Measurements from ENCODE around the gene PSMD12. TPM values are rescaled to one million over a fixed set of nuclear protein-coding genes. Genes with fewer than 3 reads are reported as not detected.
"Not testable (repeated sequence)": the region's sequence is repeated elsewhere in the genome, so short reads cannot be mapped to it uniquely, and the experiment has no call there.

The PSMD12 gene
- total RNA-seq, 6 experiments from 2014 or later: 62.3 to 74.4 (median 73.2) TPM

DNA sequence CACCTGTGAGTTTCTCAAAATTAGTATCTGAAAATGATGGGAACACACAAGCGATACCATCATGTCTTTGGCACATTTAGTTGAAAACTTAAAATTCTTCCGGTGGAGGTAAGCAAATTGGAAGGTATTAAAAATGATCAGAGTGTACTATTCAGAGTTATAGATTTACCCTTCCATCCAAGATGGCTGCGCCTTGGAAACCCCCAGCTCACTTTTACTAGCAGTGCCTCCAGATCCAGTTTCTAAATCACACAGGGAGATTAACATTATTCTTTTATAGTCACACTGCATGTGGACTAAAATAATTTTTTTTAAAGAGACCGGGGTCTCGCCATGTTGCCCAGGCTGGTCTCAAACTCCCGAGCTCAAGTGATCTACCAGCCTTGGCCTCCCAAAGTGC, 25.7 kb upstream of the PSMD12 start:
- no peak for DNase-seq
- Mint-ChIP-seq H3K4me1 (ENCODE audit: low read depth) (peaks cover 40% of the 10 kb centered on the region), H3K4me3 (no peak overlapping the region), H3K36me3 (ENCODE audit: low read depth) (no peaks in the 10 kb centered on the region), H3K27me3 (ENCODE audit: insufficient read depth) (no peaks in the 10 kb centered on the region), H3K27ac (peak overlapping the region; percentile 96; the same call in 1 of the 2 replicates), H3K9me3 (no peaks in the 10 kb centered on the region)
- TF ChIP-seq, protein P1, sequence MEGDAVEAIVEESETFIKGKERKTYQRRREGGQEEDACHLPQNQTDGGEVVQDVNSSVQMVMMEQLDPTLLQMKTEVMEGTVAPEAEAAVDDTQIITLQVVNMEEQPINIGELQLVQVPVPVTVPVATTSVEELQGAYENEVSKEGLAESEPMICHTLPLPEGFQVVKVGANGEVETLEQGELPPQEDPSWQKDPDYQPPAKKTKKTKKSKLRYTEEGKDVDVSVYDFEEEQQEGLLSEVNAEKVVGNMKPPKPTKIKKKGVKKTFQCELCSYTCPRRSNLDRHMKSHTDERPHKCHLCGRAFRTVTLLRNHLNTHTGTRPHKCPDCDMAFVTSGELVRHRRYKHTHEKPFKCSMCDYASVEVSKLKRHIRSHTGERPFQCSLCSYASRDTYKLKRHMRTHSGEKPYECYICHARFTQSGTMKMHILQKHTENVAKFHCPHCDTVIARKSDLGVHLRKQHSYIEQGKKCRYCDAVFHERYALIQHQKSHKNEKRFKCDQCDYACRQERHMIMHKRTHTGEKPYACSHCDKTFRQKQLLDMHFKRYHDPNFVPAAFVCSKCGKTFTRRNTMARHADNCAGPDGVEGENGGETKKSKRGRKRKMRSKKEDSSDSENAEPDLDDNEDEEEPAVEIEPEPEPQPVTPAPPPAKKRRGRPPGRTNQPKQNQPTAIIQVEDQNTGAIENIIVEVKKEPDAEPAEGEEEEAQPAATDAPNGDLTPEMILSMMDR (IDR thresholded peaks at IDR 0.05): no peak

DNA sequence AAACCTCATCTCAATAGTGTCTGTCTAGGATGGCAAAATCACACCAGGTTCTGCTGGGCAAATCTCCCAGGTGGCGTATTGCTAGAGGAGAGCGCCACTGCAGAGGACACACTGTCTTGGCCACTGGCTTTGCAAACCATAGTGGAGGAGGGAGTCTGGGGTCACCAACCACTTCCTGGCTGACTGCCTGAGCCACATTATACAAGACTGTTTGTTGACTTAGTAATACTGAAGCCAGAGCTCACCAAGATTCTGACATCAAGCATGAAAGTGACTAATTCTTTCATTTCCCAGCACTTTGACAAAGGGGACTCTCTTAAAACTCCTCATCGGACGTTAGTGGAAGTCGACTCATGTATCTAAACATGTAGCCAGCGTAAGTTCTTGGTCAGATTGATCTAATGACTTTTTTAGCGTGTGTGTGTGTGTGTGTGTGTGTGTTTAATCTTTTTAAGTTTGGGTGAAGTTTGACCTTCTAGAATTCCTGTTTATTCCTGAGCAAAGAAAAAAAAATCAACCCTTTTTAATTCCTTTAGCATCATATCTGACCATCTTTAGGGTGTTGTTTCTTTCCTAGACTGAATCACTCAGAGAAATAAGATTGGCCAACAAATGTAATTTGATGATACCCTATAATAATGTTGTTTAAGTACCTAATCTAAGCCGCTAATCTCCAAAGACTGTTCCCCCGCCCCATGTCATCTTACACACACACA, 24.4 kb upstream of the PSMD12 start:
- TF ChIP-seq, protein P1 (IDR thresholded peaks at IDR 0.05): peak; percentile 25; the same call in 1 of the 2 replicates
- Mint-ChIP-seq H3K27ac (peak overlapping the region; percentile 96), H3K4me3 (peak overlapping the region; percentile 83)

DNA sequence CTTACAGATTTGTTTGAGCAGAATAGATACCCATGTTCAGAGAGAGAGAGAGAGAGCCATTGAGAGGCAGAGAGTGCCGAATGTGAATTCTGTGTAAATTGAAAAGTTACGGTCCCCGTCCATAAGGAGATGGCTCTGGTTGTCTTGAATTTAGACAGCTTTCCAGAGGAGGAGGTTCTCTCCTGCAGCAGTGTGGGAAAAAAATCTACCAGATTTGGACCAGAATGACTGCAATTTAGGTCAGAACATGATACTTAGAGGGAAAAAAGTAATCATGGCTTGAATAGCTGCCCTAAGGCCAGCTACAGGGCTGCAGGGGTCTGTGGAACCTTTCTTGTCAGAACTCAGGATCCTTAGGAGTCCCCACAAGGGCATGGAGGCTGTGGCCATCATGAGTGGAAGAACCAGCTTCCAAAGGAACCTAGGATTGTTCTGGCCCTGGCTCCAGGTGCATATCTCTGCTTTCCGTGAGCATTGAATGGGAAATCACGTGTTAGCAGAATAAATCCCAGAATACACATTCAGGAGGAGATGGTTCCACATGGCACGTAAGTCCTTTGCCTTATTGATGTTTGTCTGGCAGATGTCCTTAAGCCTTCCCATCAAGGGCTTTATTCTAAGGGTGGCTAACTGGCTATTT, 23.7 kb upstream of the PSMD12 start:
- DNase-seq: no peak
- no peaks in the 10 kb centered on the region for H3K9me3 Mint-ChIP-seq
- TF ChIP-seq, protein P1 (IDR thresholded peaks at IDR 0.05): no peak
- no peaks in the 10 kb centered on the region for H3K27me3 Mint-ChIP-seq (ENCODE audit: insufficient read depth)
- peaks cover 36% of the 10 kb centered on the region for H3K4me1 Mint-ChIP-seq (ENCODE audit: low read depth)
- H3K4me3 Mint-ChIP-seq: peak overlapping the region; percentile 83; the same call in 1 of the 2 replicates
- H3K27ac Mint-ChIP-seq: peak overlapping the region; percentile 96
- no peaks in the 10 kb centered on the region for H3K36me3 Mint-ChIP-seq (ENCODE audit: low read depth)

More for the DNA sequence above, 24.4 kb upstream of the PSMD12 start:
- no peaks in the 10 kb centered on the region for H3K36me3 Mint-ChIP-seq (ENCODE audit: low read depth)
- H3K27me3 Mint-ChIP-seq (ENCODE audit: insufficient read depth): no peaks in the 10 kb centered on the region
- no peaks in the 10 kb centered on the region for H3K9me3 Mint-ChIP-seq
- H3K4me1 Mint-ChIP-seq (ENCODE audit: low read depth): peaks cover 42% of the 10 kb centered on the region
- peak; percentile 93 for DNase-seq

GRCh38 chr17:67388986-67389385, 22.6 kb upstream of the PSMD12 start:
- no peak overlapping the region for H3K27ac Mint-ChIP-seq
- peaks cover 36% of the 10 kb centered on the region for H3K4me1 Mint-ChIP-seq (ENCODE audit: low read depth)
- H3K4me3 Mint-ChIP-seq: no peak overlapping the region
- TF ChIP-seq, protein P1 (IDR thresholded peaks at IDR 0.05): no peak
- DNase-seq: no peak
- H3K27me3 Mint-ChIP-seq (ENCODE audit: insufficient read depth): no peaks in the 10 kb centered on the region
- H3K36me3 Mint-ChIP-seq (ENCODE audit: low read depth): no peaks in the 10 kb centered on the region
- H3K9me3 Mint-ChIP-seq: no peaks in the 10 kb centered on the region

GRCh38 chr17:67388536-67388935, 22.2 kb upstream of the PSMD12 start:
- not testable (repeated sequence) for DNase-seq; H3K36me3 Mint-ChIP-seq (ENCODE audit: low read depth); H3K4me3 Mint-ChIP-seq; H3K27ac Mint-ChIP-seq; H3K9me3 Mint-ChIP-seq; H3K27me3 Mint-ChIP-seq (ENCODE audit: insufficient read depth)
- peaks cover 36% of the 10 kb centered on the region for H3K4me1 Mint-ChIP-seq (ENCODE audit: low read depth)

GRCh38 chr17:67386965-67387551, 20.7 kb upstream of the PSMD12 start:
- Mint-ChIP-seq H3K27me3 (ENCODE audit: insufficient read depth) (no peaks in the 10 kb centered on the region), H3K9me3 (no peaks in the 10 kb centered on the region), H3K4me1 (ENCODE audit: low read depth) (peaks cover 35% of the 10 kb centered on the region), H3K4me3 (no peak overlapping the region), H3K36me3 (ENCODE audit: low read depth) (no peaks in the 10 kb centered on the region), H3K27ac (no peak overlapping the region)
- TF ChIP-seq, protein P1 (IDR thresholded peaks at IDR 0.05): peak; percentile 98
- peak; percentile 37 for DNase-seq
